Endothelial cell of umbilical vein (primary cell): Measurements from ENCODE around the gene SSR4. TPM values are rescaled to one million over a fixed set of nuclear protein-coding genes. Genes with fewer than 3 reads are reported as not detected.

ENCODE experiments used
- BruUV-seq: library from RNA; stranded (reverse); fragments of 400-500 nt; replicated peaks from 2 replicates; lab custom pipeline; 2021; lab: Mats Ljungman, UMichigan
- CTCF ChIA-PET: fragments of 300-600, 350-600 bp; sonication (Branson Sonifier 250); formaldehyde crosslinking; loops from one replicate; lab custom pipeline; 2021; ENCODE audit warnings: antibody characterized with exemption, inconsistent platforms; lab: Charles Lee
- POLR2A ChIA-PET: fragments of 300-600, 350-600 bp; sonication (Branson Sonifier 250); formaldehyde crosslinking; loops from one replicate; lab custom pipeline; 2021; ENCODE audit warnings: antibody characterized with exemption, inconsistent platforms; lab: Charles Lee
- DNase-seq: peaks from one replicate; pipeline ENCODE4 v3.0.0-alpha.2; 2011; ENCODE audit warnings: low read depth, low spot score
- FAIRE-seq: peaks from 2 replicates; lab custom pipeline; 2011; peaks lifted over from hg19 to GRCh38; lab: Jason Lieb, UNC
- H2AFZ ChIP-seq: 2 replicates; pipeline ENCODE4 v1.6.0; 2012; ENCODE audit warnings: low read depth, low read length, control low read depth, inconsistent platforms
- H3K27ac ChIP-seq: 2 replicates; pipeline ENCODE4 v1.5.1; 2011; ENCODE audit warnings: low read depth, mild to moderate bottlenecking, control low read depth, low read length, moderate library complexity; ENCODE audit not compliant: insufficient read depth
- H3K27me3 ChIP-seq, 2 experiments: 2 replicates each; pipeline versions ENCODE4 v1.6.0 to v1.6.1; 2011; ENCODE audit warnings: low read length in 2 of 2, mixed read lengths in 1 of 2; ENCODE audit not compliant: control insufficient read depth in 2 of 2, insufficient read depth in 2 of 2
- H3K36me3 ChIP-seq, 2 experiments: 2 replicates in 1 of 2; 3 replicates in 1 of 2; pipeline ENCODE4 v1.5.1; 2011; ENCODE audit warnings: low read length in 2 of 2, mild to moderate bottlenecking in 1 of 2, moderate library complexity in 1 of 2; ENCODE audit not compliant: control insufficient read depth in 2 of 2, insufficient read depth in 2 of 2; ENCODE audit errors: extremely low read depth in 1 of 2
- H3K4me1 ChIP-seq: 3 replicates; pipeline ENCODE4 v1.5.1; 2011; ENCODE audit warnings: mild to moderate bottlenecking, low read length; ENCODE audit not compliant: control insufficient read depth, insufficient read depth; ENCODE audit errors: extremely low read depth
- H3K4me2 ChIP-seq: 2 replicates; pipeline ENCODE4 v1.6.1; 2011; ENCODE audit warnings: low read length, control low read depth, mixed read lengths; ENCODE audit not compliant: insufficient read depth
- H3K4me3 ChIP-seq, 3 experiments: fragments of 200-600 bp in 1 of 3; sonication (generic), shearing (Covaris generic) in 1 of 3; replicated peaks in 1 of 3; 2 replicates each; pipeline ENCODE4 v1.5.1; 2011 to 2016; ENCODE audit warnings: control low read depth in 3 of 3, low read length in 3 of 3, mild to moderate bottlenecking in 2 of 3, inconsistent platforms in 1 of 3, low read depth in 1 of 3, moderate library complexity in 1 of 3; ENCODE audit not compliant: insufficient read depth in 1 of 3
- H3K79me2 ChIP-seq: 2 replicates; pipeline ENCODE4 v1.6.0; 2012; ENCODE audit warnings: low read length, inconsistent platforms; ENCODE audit not compliant: control insufficient read depth, insufficient read depth
- H3K9ac ChIP-seq: replicated peaks from 2 replicates; pipeline ENCODE3; 2011; ENCODE audit warnings: low read length, control low read depth; ENCODE audit not compliant: insufficient read depth; ENCODE audit errors: extremely low read depth
- H3K9me1 ChIP-seq: replicated peaks from 3 replicates; pipeline ENCODE4 v1.6.0; 2011; ENCODE audit warnings: mild to moderate bottlenecking, low read length; ENCODE audit not compliant: control insufficient read depth, insufficient read depth; ENCODE audit errors: extremely low read depth
- H3K9me3 ChIP-seq: replicated peaks from 2 replicates; pipeline ENCODE4 v1.5.1; 2012; ENCODE audit warnings: low read length, inconsistent platforms; ENCODE audit not compliant: control insufficient read depth, insufficient read depth
- H4K20me1 ChIP-seq: replicated peaks from 2 replicates; pipeline ENCODE3; 2011; ENCODE audit warnings: mild to moderate bottlenecking, low read length; ENCODE audit not compliant: control insufficient read depth, insufficient read depth; ENCODE audit errors: extremely low read depth
- CTCF ChIP-seq, 2 donors: IDR thresholded peaks; 1 replicate in 1 of 2; 2 replicates in 1 of 2; pipeline ENCODE4 v1.5.1; 2011; ENCODE audit warnings: low read length in 2 of 2, mild to moderate bottlenecking in 2 of 2, moderate library complexity in 2 of 2, control low read depth in 1 of 2, inconsistent platforms in 1 of 2, low read depth in 1 of 2; ENCODE audit not compliant: insufficient read depth in 1 of 2; ENCODE audit errors: extremely low read depth in 1 of 2
- EZH2 ChIP-seq: IDR thresholded peaks from 2 replicates; pipeline ENCODE4 v1.6.1; 2012; ENCODE audit warnings: borderline replicate concordance, low read depth, mild to moderate bottlenecking, moderate library complexity, low read length, inconsistent platforms; ENCODE audit not compliant: severe bottlenecking
- GATA2 ChIP-seq: IDR thresholded peaks from 2 replicates; pipeline ENCODE4 v1.7.0; 2011; ENCODE audit warnings: low read depth, mild to moderate bottlenecking, moderate library complexity, mixed read lengths, low read length; ENCODE audit not compliant: insufficient read length, insufficient read depth
- JUN ChIP-seq: IDR thresholded peaks from 2 replicates; pipeline ENCODE4 v1.6.1; 2011; ENCODE audit warnings: borderline replicate concordance, low read depth; ENCODE audit not compliant: insufficient read length, insufficient read depth
- MYC ChIP-seq: IDR thresholded peaks from one replicate; pipeline ENCODE4 v1.6.1; 2011; ENCODE audit warnings: mild to moderate bottlenecking, low read depth, low read length
- POLR2A ChIP-seq: IDR thresholded peaks from 2 replicates; pipeline ENCODE4 v1.6.1; 2012; ENCODE audit warnings: low read depth, mild to moderate bottlenecking, control low read depth, low read length
- POLR2AphosphoS5 ChIP-seq: IDR thresholded peaks from 2 replicates; pipeline ENCODE4 v1.6.1; 2012; ENCODE audit warnings: low read depth, mild to moderate bottlenecking, control low read depth, low read length, moderate library complexity; ENCODE audit not compliant: insufficient read depth
- dilution Hi-C: fragments of 300-500 bp; cut with MboI; formaldehyde crosslinking; loops from one replicate; pipeline ENCODE4 v1.15.0; 2019; ENCODE audit warnings: low sequenced_read_pairs; ENCODE audit not compliant: extremely low pct_ligation_motif_present
- intact Hi-C: fragments of 100-400 bp; cut with micrococcal nuclease; formaldehyde crosslinking; loops from one replicate; pipeline ENCODE4 v1.10.0; 2022
- polyA plus RNA-seq, 4 experiments: library from polyadenylated mRNA; depleted of rRNA in 3 of 4; stranded (reverse) in 3 of 4; unstranded in 1 of 4; fragments of >200 nt; gene quantifications; 2 replicates each; pipeline versions ENCODE4 v1.2.1 to v1.2.3, GENCODE V29; 2011 to 2012; ENCODE audit warnings: missing spikeins in 1 of 4
- total RNA-seq: library from RNA; stranded (reverse); gene quantifications from 2 replicates; pipeline ENCODE4 v1.2.3, GENCODE V29; 2021
- TF ChIP-seq, protein P1 (sequence below): IDR thresholded peaks from 2 replicates; pipeline ENCODE4 v1.6.1; 2011; ENCODE audit not compliant: insufficient read depth, insufficient read length

Gene SSR4
- total and polyA plus RNA-seq, 2 donors (not counting 3 experiments of a cell fraction or from before 2014, with no cell fraction given) = 235 to 732 TPM

DNA sequence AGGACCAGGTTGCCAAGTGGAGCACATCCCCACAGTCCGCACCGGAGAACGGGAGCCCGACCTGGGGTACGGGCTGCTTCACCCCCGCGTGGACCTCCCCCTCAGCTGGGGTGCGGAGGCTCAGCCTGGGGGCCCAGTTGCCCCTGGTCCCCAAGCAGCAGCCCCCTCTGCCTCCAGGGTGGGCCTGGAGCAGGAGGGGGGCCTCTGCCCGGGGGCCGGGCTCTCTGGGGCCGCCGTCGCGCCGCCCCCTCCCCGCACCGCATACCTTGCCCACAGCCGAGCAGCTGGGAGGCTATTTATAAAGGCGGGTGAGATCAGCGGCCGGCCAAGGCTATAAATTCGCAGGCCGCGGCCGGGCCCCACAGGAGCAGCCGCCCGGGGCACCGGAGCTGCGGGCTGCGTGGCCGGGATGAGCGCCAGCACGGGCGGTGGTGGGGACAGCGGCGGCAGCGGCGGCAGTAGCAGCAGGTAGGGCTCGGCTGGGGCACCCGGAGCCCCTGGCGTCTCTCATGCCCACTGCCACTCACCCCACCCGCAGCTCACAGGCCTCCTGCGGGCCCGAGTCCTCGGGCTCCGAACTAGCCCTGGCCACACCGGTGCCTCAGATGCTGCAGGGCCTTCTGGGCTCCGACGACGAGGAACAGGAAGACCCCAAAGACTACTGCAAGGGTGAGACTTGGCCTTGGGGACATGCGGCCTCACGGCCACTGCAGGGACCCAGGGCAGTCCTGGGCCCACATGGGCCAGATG lies 13.6 kb upstream of the SSR4 start, which contains the start of gene SRPK3:
Gene SRPK3, plus strand, starts transcription at position 364 of the 750 bp plus-strand sequence. Its CDS starts 46 bp downstream, at position 410.
- H3K9me3 ChIP-seq = no peaks in the 10 kb centered on the region
- H3K4me3 ChIP-seq = no peak within 1 kb of the TSS
- peaks cover 0 to 5% of the 10 kb centered on the region in 2 experiments for H3K36me3 ChIP-seq
- BruUV-seq = no TSS peak
- no peak within 1 kb of the TSS for H3K9ac ChIP-seq
- ChIA-PET CTCF (interaction anchor here (1.0 kb wide), 1 partner anchor 166 kb away, joined by 3 read pairs; no protein-coding TSS in a partner anchor), POLR2A (no interaction called here)
- TF ChIP-seq EZH2 (no peak), MYC (no peak), POLR2A (no peak), JUN (no peak), CTCF (IDR thresholded peaks at IDR 0.05; ENCODE audit: extremely low read depth in 1 of 2, insufficient read depth in 1 of 2, low read depth in 1 of 2, low read length in 2 of 2) (no peak), GATA2 (no peak), POLR2AphosphoS5 (no peak)
- TF ChIP-seq, protein P1, sequence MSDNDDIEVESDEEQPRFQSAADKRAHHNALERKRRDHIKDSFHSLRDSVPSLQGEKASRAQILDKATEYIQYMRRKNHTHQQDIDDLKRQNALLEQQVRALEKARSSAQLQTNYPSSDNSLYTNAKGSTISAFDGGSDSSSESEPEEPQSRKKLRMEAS = no peak
- no peak within 1 kb of the TSS for H2AFZ ChIP-seq
- H3K27ac ChIP-seq = no peak within 1 kb of the TSS
- no peaks in the 10 kb centered on the region for H3K79me2 ChIP-seq
- intact Hi-C loops (no loop called here), dilution Hi-C loops (no loop called here)
- H3K9me1 ChIP-seq = no peaks in the 10 kb centered on the region
- FAIRE-seq (no peak), DNase-seq (no peak)
- no peaks in the 10 kb centered on the region for H3K4me1 ChIP-seq
- H3K27me3 ChIP-seq = no peaks in the 10 kb centered on the region
- no peak within 1 kb of the TSS for H3K4me2 ChIP-seq
- no peaks in the 10 kb centered on the region for H4K20me1 ChIP-seq
